ENCODE results near the gene UPK3A.
"Not testable (repeated sequence)": the region's sequence is repeated elsewhere in the genome, so short reads cannot be mapped to it uniquely, and the experiment has no call there.

The UPK3A gene

GRCh38 chr22:45257941-45258340 is 26.8 kb upstream of the UPK3A start:
- not testable (repeated sequence) for DNase-seq (ENCODE audit: low spot score)

DNA sequence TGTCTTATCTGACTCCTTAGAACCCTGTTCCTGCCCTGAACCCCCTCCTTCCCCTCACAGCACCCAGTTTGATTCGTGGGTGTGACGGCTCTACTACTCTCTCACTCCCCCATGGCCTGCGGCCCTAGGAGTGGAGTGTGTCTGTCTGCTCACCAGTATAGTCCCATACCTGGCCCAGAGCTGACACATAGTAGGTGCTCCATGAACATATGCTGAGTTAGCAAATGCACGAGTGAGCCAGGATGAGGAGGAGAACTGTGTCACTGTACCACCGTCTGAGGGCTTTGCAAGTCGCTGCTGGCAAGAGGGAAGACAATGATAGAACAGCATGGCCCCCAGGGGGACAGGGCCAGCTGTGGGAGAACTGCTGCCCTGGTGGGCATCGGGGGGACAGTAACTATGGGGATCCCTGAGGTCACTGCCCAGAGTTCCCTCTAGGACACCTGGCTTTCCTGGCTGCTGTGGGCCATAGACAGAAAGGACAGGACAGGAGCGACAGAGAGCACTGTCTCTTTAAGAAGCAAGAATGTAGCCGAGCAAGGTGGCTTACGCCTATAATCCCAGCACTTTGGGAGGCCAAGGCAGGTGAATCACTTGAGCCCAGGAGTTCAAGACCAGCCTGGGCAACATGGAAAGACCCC is 24.9 kb upstream of the UPK3A start:
- no peak for DNase-seq (ENCODE audit: low spot score)

GRCh38 chr22:45260395-45260759 is 24.4 kb upstream of the UPK3A start:
- DNase-seq (ENCODE audit: low spot score) = not testable (repeated sequence)

- DNase-seq (ENCODE audit: low spot score) = no peak
Observed at GRCh38 chr22:45261407-45262088, 23.2 kb upstream of the UPK3A start.

DNA sequence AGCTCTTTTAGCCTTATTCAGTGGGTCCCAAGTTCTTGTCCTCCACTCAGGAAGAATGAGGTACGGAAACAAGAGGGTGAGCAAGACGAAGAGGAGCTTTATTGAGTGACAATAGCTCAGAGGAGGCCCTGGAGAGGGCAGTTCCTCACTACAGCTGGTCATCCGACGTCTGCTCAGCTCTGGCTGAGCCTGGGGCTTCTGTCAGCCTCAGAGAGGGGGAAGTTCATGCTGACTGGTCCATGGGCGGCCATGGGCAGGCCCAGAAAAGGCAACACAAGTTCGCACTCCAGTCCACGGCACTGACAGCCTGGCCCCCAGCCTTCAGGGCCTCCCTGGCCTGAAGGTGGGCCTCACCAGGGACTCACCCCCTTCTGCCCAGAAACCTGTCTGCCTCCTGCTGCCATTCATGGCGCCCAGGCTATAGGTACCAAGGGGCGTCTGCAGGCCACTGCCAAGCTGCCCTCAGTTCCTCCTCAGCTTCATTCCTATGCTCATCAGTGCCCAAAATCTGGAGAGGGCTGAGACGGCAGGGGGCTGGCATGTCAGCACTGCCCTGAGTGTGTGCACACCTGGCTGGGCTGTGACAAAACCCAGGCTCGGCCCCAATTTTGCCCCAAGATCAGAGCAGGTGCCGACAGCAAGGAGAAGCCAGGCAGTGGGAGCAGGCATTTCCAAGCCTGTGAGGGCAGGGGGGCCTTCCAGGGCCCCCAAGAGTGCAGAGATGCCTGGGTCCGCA is 22.4 kb upstream of the UPK3A start:
- DNase-seq (ENCODE audit: low spot score) = no peak

DNA sequence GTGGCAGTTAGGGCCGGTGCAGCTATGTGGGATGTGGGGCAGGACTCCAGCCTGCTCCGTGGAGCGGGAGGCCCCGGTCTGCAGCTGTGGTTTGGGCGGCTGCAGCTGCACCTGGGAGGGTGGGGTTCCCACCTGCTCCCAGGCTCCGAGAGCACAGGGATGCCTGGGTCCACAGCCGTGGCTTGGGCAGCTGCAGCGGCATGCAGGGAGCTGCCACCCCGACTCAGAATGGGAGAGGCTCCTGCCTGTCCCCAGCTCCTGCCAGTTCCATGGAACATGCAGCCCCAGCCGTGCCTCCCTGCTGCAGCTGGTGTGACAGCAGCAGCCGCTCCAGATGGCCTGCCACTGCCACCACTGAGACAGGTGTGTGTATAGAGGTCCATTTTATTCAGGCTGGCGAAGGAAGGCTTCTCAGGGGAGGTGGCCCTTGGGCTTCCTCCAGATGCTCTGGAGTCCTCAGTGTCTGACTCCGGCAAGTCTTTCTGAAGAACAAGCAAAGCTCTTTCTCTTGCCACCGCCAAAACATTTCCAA is 21.8 kb upstream of the UPK3A start:
- no peak for DNase-seq (ENCODE audit: low spot score)

DNA sequence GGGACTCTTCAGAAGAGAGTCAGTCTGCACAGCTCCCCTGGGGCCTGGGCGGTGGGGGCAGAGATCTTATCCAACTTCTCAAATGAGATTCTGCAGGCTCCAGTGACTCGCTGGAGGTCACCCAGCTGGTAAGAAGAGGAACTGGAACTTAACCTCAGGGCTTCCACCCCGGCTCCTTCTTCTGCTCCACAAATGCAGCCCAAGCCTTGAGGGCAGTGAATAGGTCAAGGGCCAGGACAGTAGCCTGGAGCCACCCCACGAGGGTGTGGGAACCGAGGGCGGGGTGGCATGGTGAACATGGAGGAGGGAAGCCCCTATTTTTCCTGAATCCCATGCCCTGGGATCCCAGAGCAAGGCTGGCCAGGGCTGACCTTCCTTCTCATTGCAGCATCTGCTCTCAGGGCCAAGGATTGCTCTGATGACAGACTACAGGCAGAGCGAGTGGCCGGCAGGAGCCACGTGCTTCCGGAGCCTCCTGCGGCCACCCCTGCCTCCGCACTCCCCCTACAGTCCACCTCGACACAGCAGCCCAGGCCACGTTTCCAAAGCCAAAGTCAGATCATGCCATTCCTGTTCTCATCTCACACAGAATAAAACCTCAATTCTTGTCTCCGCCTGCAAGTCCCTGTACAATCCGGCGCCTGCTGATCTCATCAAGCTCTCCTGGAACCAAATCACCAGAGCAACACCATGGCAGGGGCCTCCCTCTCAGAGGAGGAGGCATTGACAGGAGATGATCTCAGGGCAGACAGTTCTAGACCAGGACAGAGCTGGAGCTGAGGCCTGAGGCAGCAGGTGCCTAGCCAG is 21.1 kb upstream of the UPK3A start:
- peak; percentile 54 for DNase-seq (ENCODE audit: low spot score)

DNA sequence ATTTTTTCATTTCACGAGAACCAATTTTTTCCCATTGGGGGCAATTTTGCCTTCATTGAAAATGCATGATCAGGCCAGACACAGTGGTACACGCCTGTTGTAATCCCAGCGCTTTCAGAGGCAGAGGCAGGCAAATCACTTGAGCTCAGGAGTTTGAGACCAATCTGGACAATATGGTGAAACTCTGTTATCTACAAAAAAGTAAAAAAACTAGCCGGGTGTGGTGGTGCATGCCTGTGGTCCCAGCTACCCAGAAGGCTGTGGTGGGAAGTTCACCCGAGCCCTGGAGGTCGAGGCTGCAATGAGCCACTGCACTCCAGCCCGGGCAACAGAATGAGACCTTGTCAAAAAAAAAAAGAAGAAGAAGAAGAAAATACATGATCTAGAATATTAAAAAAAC is 19.2 kb upstream of the UPK3A start:
- no peak for DNase-seq (ENCODE audit: low spot score)

DNA sequence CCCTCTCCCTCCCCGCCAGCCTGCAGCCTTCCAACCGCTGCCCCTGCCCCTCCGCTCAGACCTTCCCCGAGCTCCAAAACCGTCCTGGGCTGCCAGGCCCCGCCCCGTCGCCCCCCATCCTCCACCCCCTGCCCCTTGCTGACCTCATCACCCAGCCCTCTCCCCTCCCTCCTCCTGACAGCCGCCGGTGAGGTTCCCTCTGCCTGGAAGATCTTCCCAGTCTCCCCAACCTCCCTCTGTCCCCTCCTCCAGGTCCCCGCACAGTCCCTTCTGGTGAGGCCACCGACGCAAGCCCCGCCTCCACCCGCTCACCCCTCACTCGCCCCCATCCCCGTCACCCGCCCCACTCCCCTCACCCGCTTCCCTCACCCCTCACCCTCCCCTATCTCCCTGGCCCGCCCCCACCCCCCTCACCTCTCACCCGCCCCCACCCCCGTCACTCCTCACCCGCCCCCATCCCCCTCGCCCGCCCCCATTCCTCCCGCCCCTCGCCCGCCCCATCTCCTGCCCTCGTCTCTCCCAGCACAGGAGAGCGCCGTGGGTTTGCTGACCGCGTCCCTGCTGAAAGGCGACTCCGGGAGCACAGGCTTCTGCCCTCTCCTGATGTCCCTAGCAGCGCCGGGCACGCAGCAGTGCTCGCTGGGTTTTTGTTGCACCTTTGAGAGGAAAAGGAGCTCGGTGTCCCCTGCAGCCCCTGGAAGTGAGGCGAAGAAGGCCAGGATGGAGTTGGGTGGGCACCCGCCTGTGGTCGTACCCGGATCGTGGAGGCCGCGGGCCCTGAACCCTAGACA is 16.4 kb upstream of the UPK3A start:
- DNase-seq (ENCODE audit: low spot score) = peak; percentile 69

- peak; percentile 65 for DNase-seq (ENCODE audit: low spot score)
Observed at GRCh38 chr22:45268958-45269844, 15.5 kb upstream of the UPK3A start.

GRCh38 chr22:45270095-45271020 is 14.4 kb upstream of the UPK3A start:
- no peak for DNase-seq (ENCODE audit: low spot score)

- DNase-seq (ENCODE audit: low spot score) = no peak
Observed at GRCh38 chr22:45271667-45272201, 13.0 kb upstream of the UPK3A start.

DNA sequence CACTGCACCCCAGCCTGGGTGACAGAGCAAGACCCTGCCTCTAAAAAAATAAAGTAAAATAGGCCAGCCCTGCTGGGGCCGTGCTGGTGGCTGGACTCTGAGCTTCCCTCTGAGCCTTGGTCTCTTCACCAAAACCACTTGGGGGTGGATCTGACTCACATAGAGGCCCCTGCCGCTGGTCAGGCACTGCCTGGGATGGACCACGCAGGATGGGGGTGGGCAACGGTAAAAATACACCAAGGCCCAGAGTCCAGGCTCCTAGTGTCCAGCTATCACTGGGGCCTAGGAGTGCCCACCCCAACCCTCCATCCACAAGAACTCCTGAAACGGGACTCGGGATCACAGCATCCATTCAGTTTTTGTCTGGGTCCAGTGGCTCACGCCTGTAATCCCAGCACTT is 12.3 kb upstream of the UPK3A start:
- no peak for DNase-seq (ENCODE audit: low spot score)

GRCh38 chr22:45273452-45274075 is 11.2 kb upstream of the UPK3A start:
- no peak for DNase-seq (ENCODE audit: low spot score)

GRCh38 chr22:45276507-45277105 is 8.1 kb upstream of the UPK3A start:
- DNase-seq (ENCODE audit: low spot score) = no peak

GRCh38 chr22:45277720-45278119 is 7.0 kb upstream of the UPK3A start:
- not testable (repeated sequence) for DNase-seq (ENCODE audit: low spot score)

DNA sequence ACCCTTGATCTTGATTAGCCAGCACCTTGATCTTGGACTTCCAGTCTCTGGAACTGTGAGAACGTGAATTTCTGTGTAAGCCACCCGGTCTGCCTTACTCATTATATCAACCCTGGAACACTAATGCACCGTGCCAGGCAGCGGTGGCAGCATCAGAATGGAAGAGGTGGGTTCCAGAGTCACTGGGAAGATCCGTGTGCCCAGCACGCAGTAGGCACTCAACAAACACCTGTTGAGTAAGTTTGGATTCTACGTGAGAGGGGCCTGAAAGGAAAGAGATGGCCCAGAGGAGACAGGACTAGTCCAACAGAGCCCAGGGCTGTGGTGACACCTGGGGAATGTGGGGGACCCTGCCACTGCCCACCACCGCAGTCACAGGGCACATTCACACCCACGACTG is 6.6 kb upstream of the UPK3A start:
- no peak for DNase-seq (ENCODE audit: low spot score)

- DNase-seq (ENCODE audit: low spot score) = no peak
Observed at GRCh38 chr22:45280587-45280980, 4.2 kb upstream of the UPK3A start.
